GM12878 (cell line): ENCODE results near the gene CACYBP. TPM values are rescaled to one million over a fixed set of nuclear protein-coding genes. Genes with fewer than 3 reads are reported as not detected.

Experiments
- ATAC-seq: fragments of 200-7000 bp; cut with Tn5 transposase; 3 replicates; pipeline ENCODE4 v1.9.1; 2020; ENCODE audit warnings: mild to moderate bottlenecking, moderate library complexity
- BruUV-seq: library from RNA; stranded (reverse); fragments of 400-500 nt; replicated peaks from 2 replicates; lab custom pipeline; 2021; lab: Mats Ljungman, UMichigan
- CTCF ChIA-PET: fragments of 300-600 bp; sonication (Branson Sonifier 250); formaldehyde crosslinking; extraction: SDS; loops from one replicate; lab custom pipeline; 2021; ENCODE audit warnings: inconsistent platforms; lab: Yijun Ruan, JAX
- POLR2A ChIA-PET: fragments of 350-600 bp; formaldehyde crosslinking; extraction: SDS; loops from one replicate; lab custom pipeline; 2021; ENCODE audit warnings: inconsistent platforms; lab: Charles Lee
- RAD21 ChIA-PET: fragments of 300-600 bp; sonication (Branson Sonifier 250); formaldehyde crosslinking; loops from one replicate; lab custom pipeline; 2023; ENCODE audit warnings: antibody characterized with exemption; ENCODE audit not compliant: unreplicated experiment; lab: Charles Lee
- SMC1A ChIA-PET: fragments of 300-600 bp; sonication (Branson Sonifier 250); formaldehyde crosslinking; loops from one replicate; lab custom pipeline; 2023; ENCODE audit not compliant: unreplicated experiment, uncharacterized antibody; lab: Charles Lee
- DNase-seq: peaks from one replicate; pipeline ENCODE4 v3.0.0-alpha.2; 2011; ENCODE audit warnings: low read depth, low spot score
- FAIRE-seq: peaks from 3 replicates; lab custom pipeline; 2011; peaks lifted over from hg19 to GRCh38; lab: Jason Lieb, UNC
- H2AFZ ChIP-seq: 2 replicates; pipeline ENCODE4 v1.6.0; 2011; ENCODE audit warnings: low read depth, low read length, control low read depth; ENCODE audit not compliant: control insufficient read depth
- H3K27ac ChIP-seq: 2 replicates; pipeline ENCODE4 v1.5.1; 2011; ENCODE audit warnings: control low read depth; ENCODE audit not compliant: control insufficient read depth, insufficient read depth
- H3K27me3 ChIP-seq, 2 experiments: replicated peaks in 1 of 2; 2 replicates each; pipeline versions ENCODE4 v1.6.0 to v1.6.1; 2011; ENCODE audit warnings: low read length in 1 of 2; ENCODE audit not compliant: control insufficient read depth in 2 of 2, insufficient read depth in 2 of 2
- H3K36me3 ChIP-seq, 2 experiments: 2 replicates each; pipeline ENCODE4 v1.5.1; 2011; ENCODE audit warnings: low read length in 1 of 2; ENCODE audit not compliant: control insufficient read depth in 2 of 2, insufficient read depth in 2 of 2
- H3K4me1 ChIP-seq: 2 replicates; pipeline ENCODE4 v1.6.1; 2011; ENCODE audit warnings: mild to moderate bottlenecking, low read length, moderate library complexity, mixed read lengths; ENCODE audit not compliant: control insufficient read depth, insufficient read depth
- H3K4me2 ChIP-seq: 2 replicates; pipeline ENCODE4 v1.6.0; 2011; ENCODE audit warnings: control low read depth; ENCODE audit not compliant: control insufficient read depth, insufficient read depth
- H3K4me3 ChIP-seq: fragments of 200-600 bp; sonication (generic); 2 replicates; pipeline ENCODE4 v1.5.1; 2016
- H3K79me2 ChIP-seq: 2 replicates; pipeline ENCODE4 v1.6.0; 2011; ENCODE audit warnings: low read length; ENCODE audit not compliant: control insufficient read depth, insufficient read depth
- H3K9ac ChIP-seq: 2 replicates; pipeline ENCODE4 v1.8.0; 2011; ENCODE audit warnings: low read length, control low read depth, mixed read lengths; ENCODE audit not compliant: control insufficient read depth, insufficient read depth
- H3K9me3 ChIP-seq: replicated peaks from 3 replicates; pipeline ENCODE4 v1.5.1; 2011; ENCODE audit warnings: mild to moderate bottlenecking, low read length; ENCODE audit not compliant: control insufficient read depth, insufficient read depth
- H4K20me1 ChIP-seq: 2 replicates; pipeline ENCODE4 v1.6.0; 2011; ENCODE audit not compliant: control insufficient read depth, insufficient read depth
- ASH2L ChIP-seq: fragments of 300-600, 200-600 bp; sonication (generic); IDR thresholded peaks from 2 replicates; pipeline ENCODE4 v1.6.1; 2017; ENCODE audit warnings: low read depth, mild to moderate bottlenecking, borderline replicate concordance
- ATF7 ChIP-seq: fragments of 450-650 bp; IDR thresholded peaks from 2 replicates; pipeline ENCODE4 v1.6.1; 2016; ENCODE audit warnings: low read depth, mild to moderate bottlenecking
- BMI1 ChIP-seq: fragments of 450-650 bp; IDR thresholded peaks from 2 replicates; pipeline ENCODE4 v1.6.1; 2016; ENCODE audit warnings: mild to moderate bottlenecking, moderate library complexity, borderline replicate concordance
- CBFB ChIP-seq: IDR thresholded peaks from 2 replicates; pipeline ENCODE4 v1.6.1; 2016; ENCODE audit warnings: antibody characterized with exemption, low read depth
- CHD2 ChIP-seq: IDR thresholded peaks from 2 replicates; pipeline ENCODE4 v1.6.1; 2011; ENCODE audit warnings: low read depth, low read length, improper control_type of control experiment, borderline replicate concordance
- CTCF ChIP-seq, 3 experiments: IDR thresholded peaks in 2 of 3; conservative IDR thresholded peaks in 1 of 3; 2 replicates each; pipeline ENCODE4 v1.5.1; 2011; ENCODE audit warnings: low read depth in 3 of 3, low read length in 3 of 3, mild to moderate bottlenecking in 3 of 3, control low read depth in 2 of 3, moderate library complexity in 2 of 3, inconsistent platforms in 1 of 3, mixed read lengths in 1 of 3; ENCODE audit not compliant: control insufficient read depth in 2 of 3, insufficient read depth in 1 of 3; ENCODE audit errors: extremely low read depth in 1 of 3
- CUX1 ChIP-seq: IDR thresholded peaks from 2 replicates; pipeline ENCODE4 v1.6.1; 2012; ENCODE audit warnings: improper control_type of control experiment, low read depth, low read length; ENCODE audit not compliant: insufficient replicate concordance
- ELK1 ChIP-seq: IDR thresholded peaks from 2 replicates; pipeline ENCODE4 v1.6.1; 2012; ENCODE audit warnings: low read depth, low read length, improper control_type of control experiment
- FOS ChIP-seq: IDR thresholded peaks from 3 replicates; pipeline ENCODE4 v1.6.1; 2011; ENCODE audit warnings: borderline replicate concordance; ENCODE audit not compliant: insufficient read length; ENCODE audit errors: extremely low read depth
- IKZF1 ChIP-seq: fragments of 450-650 bp; conservative IDR thresholded peaks from 2 replicates; pipeline ENCODE4 v1.6.1; 2017; ENCODE audit warnings: antibody characterized with exemption, mild to moderate bottlenecking
- KDM1A ChIP-seq: fragments of 200-600 bp; sonication (generic); IDR thresholded peaks from 2 replicates; pipeline ENCODE4 v1.6.1; 2016; ENCODE audit warnings: borderline replicate concordance
- SMARCA5 ChIP-seq: fragments of 450-650 bp; IDR thresholded peaks from 2 replicates; pipeline ENCODE4 v1.6.1; 2017; ENCODE audit warnings: mild to moderate bottlenecking
- SREBF1 ChIP-seq: IDR thresholded peaks from 2 replicates; pipeline ENCODE4 v1.6.1; 2012; ENCODE audit warnings: mild to moderate bottlenecking, low read length
- USF2 ChIP-seq: IDR thresholded peaks from 2 replicates; pipeline ENCODE4 v1.6.1; 2011; ENCODE audit warnings: low read depth, low read length, improper control_type of control experiment, borderline replicate concordance
- ZZZ3 ChIP-seq: IDR thresholded peaks from 2 replicates; pipeline ENCODE4 v1.6.1; 2011; ENCODE audit warnings: low read depth; ENCODE audit not compliant: control insufficient read depth, insufficient read length
- WGBS: methylation state at CpG from one replicate; pipeline ENCODE4 v1.1.6; 2016; ENCODE audit warnings: low lambda C conversion rate; ENCODE audit not compliant: insufficient replicate concordance, insufficient coverage; ENCODE audit errors: missing lambda C conversion rate; 5-methylcytosine and 5-hydroxymethylcytosine counted together
- in situ Hi-C: fragments of 300-500 bp; cut with MboI; formaldehyde crosslinking; loops from 9 replicates; pipeline ENCODE4 v1.14.3; 2018; ENCODE audit warnings: mixed read lengths
- intact Hi-C: fragments of 100-400 bp; cut with micrococcal nuclease; formaldehyde crosslinking; loops from one replicate; pipeline ENCODE4 v1.14.2; 2022; ENCODE audit not compliant: unreplicated experiment
- polyA plus RNA-seq, 11 experiments: library from polyadenylated mRNA; depleted of rRNA in 4 of 11; unstranded in 6 of 11; stranded (reverse) in 5 of 11; fragments of >200 nt; fragmentation: Nextera tagmentation in 4 of 11; fragmentation: Illumina TruSeq in 1 of 11; extraction: Ambion mirVana in 4 of 11; extraction: Trizol in 1 of 11; gene quantifications; 1 replicate in 1 of 11; 2 replicates in 10 of 11; pipeline versions ENCODE4 v1.2.1 to v1.2.3, GENCODE V29; 2011 to 2016; ENCODE audit warnings: inconsistent platforms in 2 of 11, missing spikeins in 2 of 11, low read depth in 1 of 11
- total RNA-seq, 4 experiments: library from RNA; depleted of rRNA in 3 of 4; stranded (reverse); fragments of >200 nt in 3 of 4; fragmentation: Illumina TruSeq in 1 of 4; extraction: Trizol in 1 of 4; gene quantifications; 2 replicates each; pipeline versions ENCODE4 v1.2.1 to v1.2.3, GENCODE V29; 2013 to 2021

The CACYBP gene
- total and polyA plus RNA-seq, 10 of the 15 experiments (the other 5 are each of a cell fraction or from before 2014, with no cell fraction given), result 77.7 to 488 (median 218) TPM

- DNase-seq, result no peak
- Histone ChIP-seq H3K36me3 (peaks cover 0 to 8% of the 10 kb centered on the region in 2 experiments; a peak in 1 of 4 replicates), H3K4me1 (peaks cover 36% of the 10 kb centered on the region)
- TF ChIP-seq FOS (no peak), BMI1 (peak; percentile 62), KDM1A (no peak), CBFB (peak; percentile 82), ATF7 (peak; percentile 46; the same call in 1 of the 2 replicates), SREBF1 (no peak), USF2 (no peak), ELK1 (no peak), CUX1 (no peak), IKZF1 (peak; percentile 68), SMARCA5 (no peak), ZZZ3 (no peak), ASH2L (no peak), CHD2 (peak; percentile 26; the same call in 1 of the 2 replicates), CTCF (IDR thresholded peaks at IDR 0.05 in 2 of 3, conservative IDR thresholded peaks at IDR 0.05 in 1 of 3; ENCODE audit: control insufficient read depth in 2 of 3, extremely low read depth in 1 of 3, insufficient read depth in 1 of 3, low read depth in 3 of 3, low read length in 3 of 3) (no peak)
Observed at GRCh38 chr1:174969977-174970376, 29.8 kb upstream of the CACYBP start.

More at GRCh38 chr1:174969977-174970376, 29.8 kb upstream of the CACYBP start:
- no peaks in the 10 kb centered on the region for H3K79me2 ChIP-seq
- RAD21 ChIA-PET, result interaction anchor here (0.6 to 3.7 kb wide), 11 partner anchors 12 to 170 kb away, joined by 3 to 31 read pairs (median 4); partner anchors contain the start of gene CACYBP
- WGBS, result 33% methylated on average over 1 of the region's 1 CpG
- FAIRE-seq, result peak; percentile 44
- H3K9me3 ChIP-seq, result no peaks in the 10 kb centered on the region
- H4K20me1 ChIP-seq, result no peaks in the 10 kb centered on the region
- intact Hi-C loops, result loop anchor here (2.0 to 5.0 kb wide), 2 partner anchors 15 to 183 kb away; no protein-coding TSS in a partner anchor
- no peak overlapping the region for H3K9ac ChIP-seq
- no peak overlapping the region for H3K27ac ChIP-seq
- no peak overlapping the region for H3K4me3 ChIP-seq
- POLR2A ChIA-PET, result interaction anchor here (0.6 to 3.0 kb wide), 7 partner anchors 9 to 105 kb away, joined by 3 to 14 read pairs (median 4); partner anchors contain the start of gene CACYBP
- peak; percentile 69 for ATAC-seq
- SMC1A ChIA-PET, result interaction anchor here (0.7 to 7.4 kb wide), 20 partner anchors 8 to 1253 kb away, joined by 3 to 81 read pairs (median 3); no protein-coding TSS in a partner anchor
- H2AFZ ChIP-seq, result no peak overlapping the region
- no TSS peak for BruUV-seq
- in situ Hi-C loops, result no loop called here
- CTCF ChIA-PET, result interaction anchor here (1.3 to 3.1 kb wide), 6 partner anchors 9 to 200 kb away, joined by 3 to 19 read pairs (median 6); partner anchors contain the start of gene CACYBP
- no peak overlapping the region for H3K4me2 ChIP-seq
- H3K27me3 ChIP-seq, result no peaks in the 10 kb centered on the region
